ENCODE measurements around the gene TPRN.

DNA sequence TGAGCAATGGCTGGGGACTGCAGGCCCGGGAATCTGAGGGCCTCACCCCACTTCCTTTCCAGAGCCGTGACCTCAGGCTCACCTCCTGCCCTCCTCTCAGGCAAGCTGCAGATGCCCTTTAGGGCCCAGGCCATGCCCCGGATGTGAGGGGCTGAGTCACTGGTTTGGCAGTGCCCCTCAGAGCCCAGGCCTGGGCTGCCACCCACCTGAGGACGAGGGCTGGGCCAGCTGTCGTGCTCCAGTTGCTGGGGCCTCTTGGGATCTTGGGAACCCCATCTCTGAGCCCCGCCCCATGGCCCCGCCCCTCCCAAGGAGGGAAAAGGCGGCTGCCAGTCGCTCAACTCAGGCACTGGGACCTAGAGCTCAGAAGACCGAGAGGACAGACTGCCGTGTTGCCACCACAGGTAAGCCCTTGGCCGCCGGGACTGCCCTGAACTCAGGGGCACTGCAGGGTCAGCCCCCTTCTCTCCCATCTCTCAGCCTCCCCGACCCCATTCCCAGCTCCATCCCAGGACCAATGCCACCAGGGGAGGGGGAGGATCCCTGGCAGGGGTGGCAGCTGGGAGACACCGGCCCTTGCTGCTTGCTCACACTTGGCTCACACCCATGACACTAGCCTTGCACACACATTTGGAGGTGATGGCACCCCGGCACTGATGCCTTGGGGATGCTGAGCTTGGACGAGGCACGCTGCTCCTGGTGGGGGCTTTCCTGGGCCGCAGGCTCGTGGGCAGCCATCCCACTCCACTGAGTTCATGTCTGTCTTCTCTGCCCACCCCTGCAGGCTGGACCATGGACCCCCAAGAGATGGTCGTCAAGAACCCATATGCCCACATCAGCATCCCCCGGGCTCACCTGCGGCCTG, 24.5 kb upstream of the TPRN start, which contains the start of gene CYSRT1:
- TF ChIP-seq, protein P1, sequence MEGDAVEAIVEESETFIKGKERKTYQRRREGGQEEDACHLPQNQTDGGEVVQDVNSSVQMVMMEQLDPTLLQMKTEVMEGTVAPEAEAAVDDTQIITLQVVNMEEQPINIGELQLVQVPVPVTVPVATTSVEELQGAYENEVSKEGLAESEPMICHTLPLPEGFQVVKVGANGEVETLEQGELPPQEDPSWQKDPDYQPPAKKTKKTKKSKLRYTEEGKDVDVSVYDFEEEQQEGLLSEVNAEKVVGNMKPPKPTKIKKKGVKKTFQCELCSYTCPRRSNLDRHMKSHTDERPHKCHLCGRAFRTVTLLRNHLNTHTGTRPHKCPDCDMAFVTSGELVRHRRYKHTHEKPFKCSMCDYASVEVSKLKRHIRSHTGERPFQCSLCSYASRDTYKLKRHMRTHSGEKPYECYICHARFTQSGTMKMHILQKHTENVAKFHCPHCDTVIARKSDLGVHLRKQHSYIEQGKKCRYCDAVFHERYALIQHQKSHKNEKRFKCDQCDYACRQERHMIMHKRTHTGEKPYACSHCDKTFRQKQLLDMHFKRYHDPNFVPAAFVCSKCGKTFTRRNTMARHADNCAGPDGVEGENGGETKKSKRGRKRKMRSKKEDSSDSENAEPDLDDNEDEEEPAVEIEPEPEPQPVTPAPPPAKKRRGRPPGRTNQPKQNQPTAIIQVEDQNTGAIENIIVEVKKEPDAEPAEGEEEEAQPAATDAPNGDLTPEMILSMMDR (conservative IDR thresholded peaks at IDR 0.05; ENCODE audit: low read depth, low read length): no peak
- TF ChIP-seq POLR2A (IDR thresholded peaks at IDR 0.05; ENCODE audit: low read depth, low read length): no peak
- TF ChIP-seq RAD21 (IDR thresholded peaks at IDR 0.05; ENCODE audit: low read length): no peak
- no peak for TF ChIP-seq SMC3 (IDR thresholded peaks at IDR 0.05; ENCODE audit: low read depth, low read length)
- TF ChIP-seq, protein P2, sequence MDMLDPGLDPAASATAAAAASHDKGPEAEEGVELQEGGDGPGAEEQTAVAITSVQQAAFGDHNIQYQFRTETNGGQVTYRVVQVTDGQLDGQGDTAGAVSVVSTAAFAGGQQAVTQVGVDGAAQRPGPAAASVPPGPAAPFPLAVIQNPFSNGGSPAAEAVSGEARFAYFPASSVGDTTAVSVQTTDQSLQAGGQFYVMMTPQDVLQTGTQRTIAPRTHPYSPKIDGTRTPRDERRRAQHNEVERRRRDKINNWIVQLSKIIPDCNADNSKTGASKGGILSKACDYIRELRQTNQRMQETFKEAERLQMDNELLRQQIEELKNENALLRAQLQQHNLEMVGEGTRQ (IDR thresholded peaks at IDR 0.05; ENCODE audit: low read depth, low read length): no peak
- no peak for TF ChIP-seq CEBPB (IDR thresholded peaks at IDR 0.05; ENCODE audit: low read depth, low read length)
- TF ChIP-seq FOS (IDR thresholded peaks at IDR 0.05; ENCODE audit: low read depth, low read length): no peak
- no peak for TF ChIP-seq CHD1 (IDR thresholded peaks at IDR 0.05; ENCODE audit: low read depth, low read length)
- TF ChIP-seq BHLHE40 (IDR thresholded peaks at IDR 0.05; ENCODE audit: low read depth, low read length): no peak
- TF ChIP-seq RFX5 (IDR thresholded peaks at IDR 0.05; ENCODE audit: low read depth, low read length): no peak
